Kidney (tissue), 14 donors: ENCODE data around the gene SIRT3. TPM values are rescaled to one million over a fixed set of nuclear protein-coding genes. Genes with fewer than 3 reads are reported as not detected.

Source experiments
- DNase-seq, 5 donors: peaks; one replicate each; pipeline ENCODE4 v3.0.0-alpha.2; 2013 to 2020
- FAIRE-seq: peaks from 2 replicates; lab custom pipeline; 2012; peaks lifted over from hg19 to GRCh38; lab: Jason Lieb, UNC
- H3K27ac ChIP-seq, 2 donors: one replicate each; pipeline ENCODE4 v1.7.0; 2013; ENCODE audit warnings: low read depth in 2 of 2, low read length in 2 of 2, inconsistent platforms in 1 of 2
- H3K27me3 ChIP-seq: one replicate; pipeline ENCODE4 v1.7.1; 2013; ENCODE audit warnings: low read length, inconsistent platforms; ENCODE audit not compliant: control insufficient read depth, insufficient read depth
- H3K36me3 ChIP-seq, 3 donors: one replicate each; pipeline versions ENCODE4 v1.7.0 to v1.7.1; 2013; ENCODE audit warnings: low read length in 3 of 3, control low read depth in 1 of 3, inconsistent platforms in 1 of 3; ENCODE audit not compliant: insufficient read depth in 3 of 3, control insufficient read depth in 2 of 3
- H3K4me1 ChIP-seq, 3 donors: one replicate each; pipeline versions ENCODE4 v1.7.0 to v1.7.1; 2013; ENCODE audit warnings: low read length in 3 of 3, inconsistent platforms in 1 of 3, low read depth in 1 of 3; ENCODE audit not compliant: control insufficient read depth in 2 of 3, insufficient read depth in 2 of 3
- H3K4me3 ChIP-seq, 3 donors: one replicate each; pipeline versions ENCODE4 v1.7.0 to v1.8.1; 2013; ENCODE audit warnings: low read length in 3 of 3, control low read depth in 1 of 3, inconsistent platforms in 1 of 3
- H3K9ac ChIP-seq, 3 donors: one replicate each; pipeline versions ENCODE4 v1.7.0 to v1.7.1; 2013; ENCODE audit warnings: low read length in 3 of 3, control low read depth in 1 of 3, inconsistent platforms in 1 of 3
- H3K9me3 ChIP-seq, 3 donors: one replicate each; pipeline versions ENCODE4 v1.7.0 to v1.7.1; 2013; ENCODE audit warnings: low read length in 3 of 3, control low read depth in 1 of 3, inconsistent platforms in 1 of 3; ENCODE audit not compliant: control insufficient read depth in 2 of 3, insufficient read depth in 1 of 3
- CTCF ChIP-seq: IDR thresholded peaks from 3 replicates; pipeline ENCODE4 v1.5.1; 2012; ENCODE audit warnings: mild to moderate bottlenecking, moderate library complexity, borderline replicate concordance; ENCODE audit not compliant: insufficient read depth; ENCODE audit errors: extremely low read depth
- intact Hi-C: fragments of 100-400 bp; cut with DNase I; formaldehyde crosslinking; loops from one replicate; pipeline ENCODE4 v1.11.1; 2022
- polyA plus RNA-seq: library from polyadenylated mRNA; stranded (reverse); fragments of 350-450 nt; fragmentation: Illumina TruSeq; extraction: RNeasy Lipid Tissue Mini Kit (QIAGEN cat#74804); gene quantifications from one replicate; pipeline ENCODE4 v1.2.3, GENCODE V29; 2014; ENCODE audit warnings: low read depth, low replicate concordance; ENCODE audit not compliant: insufficient read depth
- total RNA-seq: library from RNA; stranded (reverse); fragmentation: NEBNext Ultra II Directional; extraction: Animal tissue kit (Norgen Biotek cat#: 25700); gene quantifications from one replicate; pipeline ENCODE4 v1.2.1, GENCODE V29; 2021
- donor health status: control.
- donor health status: control.
- donor health status: control.
- donor health status: control.
- donor health status: control.
- donor health status: DM: yes; HTN: yes; CAD: no.
- donor health status: Normal renal cell carcinoma (clear cell type).

SIRT3 gene
- total and polyA plus RNA-seq, 2 donors from 2014 or later = 28.3 to 28.7 TPM

DNA sequence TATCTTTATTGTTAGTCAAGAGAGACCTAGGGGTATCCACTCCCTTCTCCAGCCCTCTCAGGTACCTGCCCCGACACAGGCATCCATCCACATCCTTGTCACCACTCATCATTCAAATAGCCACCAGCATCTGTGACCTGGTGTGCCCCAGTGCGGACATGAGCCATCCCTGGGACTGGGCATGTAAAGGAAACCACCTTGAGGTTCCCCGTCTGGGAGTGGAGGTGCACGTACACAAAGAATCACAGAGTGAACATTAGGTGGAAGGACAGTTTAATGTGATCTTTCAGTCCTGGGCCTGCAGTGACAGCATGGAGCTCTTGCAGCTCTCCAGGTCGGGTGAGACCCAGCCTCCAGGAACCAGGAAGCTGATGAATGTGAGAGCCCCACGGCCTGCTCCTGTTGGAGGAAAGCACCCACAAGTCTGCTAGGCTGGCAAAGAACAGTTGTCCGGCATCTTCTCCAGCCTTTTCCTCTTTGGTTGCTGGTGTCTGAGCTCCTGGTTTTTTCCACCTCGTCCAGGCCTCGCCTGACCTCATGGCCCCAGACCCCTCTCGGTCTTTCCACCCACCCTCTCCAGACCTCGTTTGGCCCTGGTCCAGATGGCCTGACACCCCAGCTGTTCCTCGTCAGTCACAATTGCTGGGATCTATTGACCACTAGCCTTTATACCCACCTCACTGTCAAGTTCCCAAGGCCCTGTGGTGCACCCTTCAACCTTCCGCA is 17.2 kb upstream of the SIRT3 start:
- no peaks in the 10 kb centered on the region for H3K4me1 ChIP-seq
- no peak for TF ChIP-seq CTCF
- peaks cover 6 to 25% (median 24%) of the 10 kb centered on the region in 3 donors for H3K36me3 ChIP-seq
- no peak overlapping the region for H3K4me3 ChIP-seq
- H3K27me3 ChIP-seq = no peaks in the 10 kb centered on the region
- no peak overlapping the region for H3K9ac ChIP-seq
- H3K27ac ChIP-seq = no peak overlapping the region
- FAIRE-seq (no peak), DNase-seq (no peak)
- H3K9me3 ChIP-seq = no peaks in the 10 kb centered on the region
- intact Hi-C loops = no loop called here

- TF ChIP-seq CTCF = no peak
- intact Hi-C loops = no loop called here
- FAIRE-seq = no peak
These were observed 16.5 kb upstream of the SIRT3 start for GRCh38 chr11:252666-253065.

GRCh38 chr11:251550-251949 is 15.4 kb upstream of the SIRT3 start:
- no peak for TF ChIP-seq CTCF
- no peak overlapping the region for H3K9ac ChIP-seq
- H3K27me3 ChIP-seq = no peaks in the 10 kb centered on the region
- H3K4me1 ChIP-seq = no peaks in the 10 kb centered on the region
- H3K9me3 ChIP-seq = no peaks in the 10 kb centered on the region
- FAIRE-seq (no peak), DNase-seq (no peak)
- intact Hi-C loops = no loop called here
- no peak overlapping the region for H3K27ac ChIP-seq
- H3K4me3 ChIP-seq = no peak overlapping the region
- H3K36me3 ChIP-seq = peaks cover 8 to 35% (median 33%) of the 10 kb centered on the region in 3 donors

More at GRCh38 chr11:252666-253065, 16.5 kb upstream of the SIRT3 start:
- Histone ChIP-seq H3K36me3 (peaks cover 6 to 27% (median 26%) of the 10 kb centered on the region in 3 donors), H3K27me3 (no peaks in the 10 kb centered on the region), H3K4me3 (no peak overlapping the region), H3K9me3 (no peaks in the 10 kb centered on the region), H3K27ac (no peak overlapping the region), H3K9ac (no peak overlapping the region), H3K4me1 (no peaks in the 10 kb centered on the region)
- DNase-seq = no peak
